Eye (tissue), 1 donor: ENCODE measurements around the gene RSF1.
"Not testable (repeated sequence)": the region's sequence is repeated elsewhere in the genome, so short reads cannot be mapped to it uniquely, and the experiment has no call there.

ENCODE experiments used
- DNase-seq: peaks from one replicate; pipeline ENCODE4 v3.0.0-alpha.2; 2015

The RSF1 gene

DNA sequence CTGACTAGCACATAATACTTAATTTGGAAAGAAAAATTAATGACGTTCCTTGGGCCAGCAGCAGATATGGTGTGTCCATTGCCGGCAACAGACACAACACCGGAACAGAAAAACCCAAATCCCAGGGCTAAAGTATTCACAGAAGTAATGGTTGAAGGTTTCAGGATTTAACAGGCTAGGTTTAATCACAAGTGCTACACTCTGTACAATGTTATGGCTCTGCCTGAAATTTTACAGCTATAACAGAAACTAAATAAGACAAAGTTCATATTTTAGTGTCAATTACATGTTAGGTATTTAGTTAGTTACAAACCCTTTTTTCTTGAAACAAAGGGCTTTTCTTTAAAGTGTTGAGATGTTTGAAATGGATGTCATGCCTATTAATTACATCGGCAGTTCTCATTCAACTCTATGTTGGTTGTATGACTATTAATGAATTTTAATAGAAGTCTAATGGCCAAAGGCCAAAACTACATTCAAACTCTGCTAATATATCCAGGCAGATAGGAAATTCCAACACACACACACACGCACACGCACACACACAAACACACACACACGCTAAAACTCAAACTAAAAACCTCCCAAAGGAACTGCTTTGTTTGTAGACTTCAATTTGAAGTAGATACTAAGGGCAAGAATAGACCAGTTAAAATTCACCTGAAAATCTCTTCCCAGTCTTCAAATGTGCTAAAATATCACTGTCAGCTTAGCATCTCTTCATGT lies 155.1 kb downstream of the RSF1 start:
- DNase-seq = no peak

DNA sequence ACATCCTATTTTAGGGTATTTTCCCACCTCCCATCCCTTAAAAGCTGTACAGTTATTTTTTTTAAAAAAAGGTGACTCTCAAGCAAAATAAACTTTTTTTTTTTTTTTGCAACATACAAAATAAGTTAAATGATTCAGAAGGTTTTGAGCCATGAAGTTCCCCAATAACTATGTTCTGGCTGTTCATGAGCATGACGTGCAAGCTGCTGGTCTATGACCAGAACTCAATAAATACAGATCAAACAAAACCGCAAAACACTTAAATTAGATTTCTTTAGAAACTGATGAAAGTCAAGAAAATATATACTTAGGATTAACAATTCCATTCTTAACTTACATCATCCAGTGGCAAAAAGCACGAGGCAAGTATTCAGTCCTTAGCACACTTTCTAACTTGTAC lies 158.9 kb downstream of the RSF1 start:
- DNase-seq = no peak

DNA sequence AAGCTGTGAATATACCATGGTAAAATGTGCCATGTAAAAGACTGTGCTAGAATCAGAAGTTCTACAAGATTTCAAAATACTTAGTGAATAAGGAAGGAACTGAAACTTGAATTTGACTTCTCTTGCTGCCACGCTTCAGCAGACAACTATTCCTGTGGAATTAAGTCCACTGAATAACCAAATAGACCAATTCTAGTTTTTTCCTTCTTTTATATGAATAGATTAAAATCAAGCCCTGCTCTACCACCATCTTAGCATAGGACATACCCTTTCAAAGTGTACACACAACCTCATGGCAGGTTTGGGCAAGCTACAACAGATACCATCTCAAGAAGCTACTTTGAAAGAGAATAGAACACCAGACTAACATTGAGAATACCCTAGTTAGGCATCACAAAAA lies 159.6 kb downstream of the RSF1 start:
- no peak for DNase-seq

DNA sequence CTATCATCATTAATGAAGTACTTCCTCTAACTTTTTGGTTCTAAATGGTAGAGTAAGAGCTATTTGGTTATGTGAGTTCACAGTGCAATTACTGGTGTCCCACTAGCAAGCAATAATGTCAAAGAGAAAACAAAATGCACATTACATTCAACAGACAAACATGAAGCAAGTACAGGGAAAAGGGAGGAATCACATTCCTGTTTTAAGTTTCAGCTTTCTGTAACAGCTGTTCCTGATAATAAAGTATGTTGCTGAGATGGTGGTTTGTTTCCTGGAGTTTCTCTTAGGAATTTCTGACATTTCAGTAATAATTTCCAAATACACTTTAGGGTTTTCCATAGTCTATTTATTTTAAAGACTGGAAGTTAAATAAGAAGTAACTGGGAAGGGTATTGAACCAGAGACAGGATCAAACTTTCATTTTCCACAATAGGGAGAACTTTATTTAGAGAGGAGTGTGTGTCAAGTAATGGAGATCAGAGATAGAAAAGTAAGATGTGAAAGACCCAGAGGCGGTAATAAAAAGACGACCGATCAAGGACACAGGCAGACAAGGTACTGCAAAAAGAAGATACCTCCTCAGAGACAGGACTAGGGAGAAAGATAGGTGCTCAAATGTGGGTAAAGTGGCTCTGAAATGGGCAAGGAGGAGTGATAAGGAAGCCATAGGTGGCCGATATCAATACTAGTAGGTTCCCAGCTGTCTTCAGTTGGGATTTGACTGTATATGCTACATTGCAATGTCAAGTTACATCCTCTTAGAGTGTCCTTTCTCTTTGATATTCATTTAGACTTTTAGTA lies 162.1 kb downstream of the RSF1 start:
- DNase-seq = peak; percentile 31

DNA sequence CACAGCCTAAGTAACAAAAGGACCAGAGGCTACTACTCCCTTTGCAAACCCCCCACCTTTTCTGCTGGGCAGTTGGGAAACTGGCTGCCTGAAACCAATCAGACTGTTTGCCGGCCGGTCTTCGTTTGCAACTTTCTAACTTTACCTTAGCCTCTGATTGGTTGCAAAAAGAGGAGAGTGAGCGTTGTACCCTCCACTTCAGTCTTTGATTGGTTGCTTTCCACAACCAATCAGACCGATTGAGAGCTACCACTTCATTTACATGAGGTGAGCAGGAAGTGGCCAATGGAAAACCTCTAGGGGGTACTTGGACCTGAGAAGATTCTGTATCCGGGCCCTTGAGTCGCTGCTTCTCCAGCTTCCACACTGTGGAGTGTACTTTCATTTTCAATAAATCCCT lies 164.2 kb downstream of the RSF1 start:
- DNase-seq = no peak

DNA sequence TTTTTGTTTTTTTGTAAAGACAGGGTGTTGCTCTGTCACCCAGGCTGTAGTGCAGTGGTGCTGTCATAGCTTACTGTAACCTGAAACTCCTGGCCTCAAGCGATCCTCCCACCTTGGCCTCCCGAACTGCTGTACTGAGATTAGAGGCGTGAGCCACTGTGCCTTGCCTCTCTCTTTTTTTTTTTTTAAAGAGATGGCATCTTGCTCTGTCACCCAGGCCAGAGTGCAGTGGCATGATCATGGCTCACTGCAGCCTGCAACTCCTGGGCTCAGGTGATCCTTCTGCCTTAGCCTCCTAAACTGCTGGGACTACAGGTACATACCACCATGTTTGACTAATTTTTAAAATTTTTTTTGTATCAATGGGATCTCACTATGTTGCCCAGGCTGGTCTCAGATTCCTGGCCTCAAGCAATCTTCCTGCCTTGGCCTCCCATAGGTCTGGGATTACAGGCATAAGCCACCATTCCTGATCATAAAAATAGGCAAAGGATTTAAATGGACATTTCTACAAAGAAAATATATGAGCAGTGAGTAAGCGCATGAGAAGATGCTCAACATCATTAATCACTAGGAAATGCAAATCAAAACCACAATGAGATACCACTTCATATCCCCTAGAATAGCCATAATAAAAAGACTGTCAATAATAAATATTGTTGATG lies 165.6 kb downstream of the RSF1 start:
- DNase-seq = no peak

DNA sequence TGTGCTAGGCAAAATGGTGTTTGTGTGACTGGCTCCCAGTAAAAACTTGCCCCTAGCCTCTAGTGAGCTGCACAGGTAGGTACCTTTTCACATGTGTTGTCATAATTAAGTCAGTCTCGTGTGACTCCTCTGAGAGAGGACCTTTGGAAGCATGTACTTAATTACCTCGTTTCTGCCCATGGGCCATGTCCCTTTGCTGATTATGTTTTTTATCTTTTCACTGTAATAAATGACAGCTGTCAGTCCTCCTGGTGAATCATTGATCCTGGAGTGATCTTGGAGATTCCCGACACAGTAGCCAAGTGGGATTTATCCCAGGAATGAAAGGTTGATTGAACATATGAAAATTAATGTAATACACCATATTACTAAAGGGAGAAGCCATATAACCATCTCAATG lies 170.4 kb downstream of the RSF1 start:
- DNase-seq = no peak

DNA sequence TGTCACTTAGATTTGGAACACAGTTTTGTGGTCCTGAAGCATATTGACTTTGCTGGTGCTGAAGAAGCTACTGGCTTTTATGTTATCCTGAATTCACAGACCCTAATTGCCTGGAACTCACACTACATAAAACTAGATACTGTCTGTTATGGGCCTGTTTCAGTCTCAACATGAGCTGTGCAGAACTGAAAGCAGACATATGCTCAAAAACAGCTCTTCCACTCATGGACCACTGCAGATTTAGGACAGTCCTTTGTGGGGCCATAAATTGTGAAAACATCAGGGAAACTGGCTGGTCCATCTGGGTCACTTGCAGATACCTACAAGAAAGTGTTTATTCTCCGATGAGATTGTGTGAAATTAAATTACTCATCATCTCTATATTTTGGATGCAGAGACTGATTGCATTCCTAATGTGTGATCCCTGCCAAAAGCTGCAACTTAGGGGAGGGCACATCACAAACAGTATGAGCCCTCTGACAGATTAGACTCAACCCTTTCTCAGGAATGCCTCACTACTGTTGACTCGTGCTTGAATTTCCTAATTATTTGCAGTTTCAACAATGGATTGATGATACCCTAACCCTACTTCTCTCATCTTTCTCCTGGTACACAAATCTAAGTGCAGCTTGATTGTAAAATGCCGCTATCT lies 172.7 kb downstream of the RSF1 start:
- peak; percentile 9 for DNase-seq

DNA sequence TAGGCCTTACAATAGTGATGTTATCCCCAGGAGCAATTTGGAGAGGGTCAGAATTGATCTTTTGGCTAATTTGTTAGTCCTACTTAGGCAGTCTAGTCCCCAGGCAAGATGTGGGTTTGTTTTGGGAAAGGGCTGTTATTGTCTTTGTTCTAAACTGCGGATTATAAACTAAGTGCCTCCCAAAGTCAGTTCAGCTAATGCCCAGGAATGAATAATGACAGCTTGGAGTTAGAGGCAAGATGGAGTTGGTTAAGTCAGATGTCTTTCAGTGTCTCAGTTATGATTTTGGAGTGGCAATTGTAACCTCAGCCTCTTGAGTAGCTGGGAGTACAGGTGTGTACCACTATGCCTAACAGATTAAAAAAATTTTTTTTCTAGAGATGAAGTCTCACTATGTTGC lies 175.6 kb downstream of the RSF1 start:
- DNase-seq = no peak

DNA sequence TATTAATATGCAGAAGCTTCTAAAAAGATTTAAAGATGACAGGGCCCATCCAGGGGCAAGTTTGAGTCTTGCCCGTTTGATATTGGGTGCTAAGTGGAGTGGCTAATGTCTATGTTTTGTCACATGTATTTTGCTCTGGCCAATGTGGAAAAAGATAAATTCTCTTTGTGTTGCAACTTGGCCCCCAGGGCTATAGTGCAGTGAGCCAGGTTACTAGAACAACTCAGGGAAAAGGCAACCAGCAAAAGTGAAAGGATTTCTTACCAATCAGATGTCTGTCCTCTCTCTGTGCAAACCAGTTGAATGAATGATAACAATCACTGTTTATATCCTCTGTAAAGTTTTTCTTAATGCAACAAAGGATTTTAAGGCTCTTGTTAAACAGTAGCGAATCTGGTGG lies 178.3 kb downstream of the RSF1 start:
- no peak for DNase-seq

DNA sequence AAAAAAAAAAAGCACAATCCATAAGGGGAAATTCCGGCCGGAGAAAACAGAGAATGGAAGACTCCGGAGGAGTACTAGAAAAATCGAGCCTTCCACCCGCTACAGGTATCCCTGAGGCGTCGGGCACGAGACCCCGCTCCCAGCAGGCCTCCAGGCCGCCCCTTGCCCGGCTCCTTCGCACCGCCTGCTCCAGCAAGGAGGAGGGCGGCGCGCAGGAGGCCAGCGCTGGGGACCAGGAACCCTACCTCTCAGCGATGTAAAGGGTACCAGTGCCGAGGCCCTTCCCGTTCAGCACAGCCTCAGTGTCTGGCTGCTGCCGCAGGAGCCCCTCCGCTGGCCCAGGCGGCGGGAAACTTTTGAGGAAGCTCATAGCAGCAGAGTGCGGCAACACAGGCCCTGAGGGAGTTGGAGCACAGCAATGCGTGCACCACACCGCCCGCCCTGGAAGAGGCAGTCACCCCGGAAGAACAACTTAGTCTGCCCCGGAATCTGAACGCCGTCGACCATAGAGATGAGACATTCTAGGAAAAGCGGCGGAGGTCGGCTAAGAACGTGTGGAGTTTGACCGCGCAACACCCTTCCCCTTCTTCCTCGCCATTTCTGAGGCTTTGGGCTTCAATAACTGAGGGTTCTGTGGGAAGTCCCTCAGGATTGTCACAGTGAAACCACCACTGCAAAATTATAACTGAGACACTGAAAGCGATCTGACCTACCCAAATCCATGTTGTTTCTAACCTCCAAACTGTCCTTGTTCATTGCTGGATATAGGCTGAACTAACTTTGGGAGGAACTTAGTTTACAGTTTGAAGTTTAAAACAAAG lies 183.0 kb downstream of the RSF1 start, which contains the start of gene CLNS1A:
Gene CLNS1A, minus strand, starts transcription at position 450 of the 821 bp plus-strand sequence. Its CDS starts 80 bp downstream, at position 370.
- DNase-seq = peak; percentile 96

DNA sequence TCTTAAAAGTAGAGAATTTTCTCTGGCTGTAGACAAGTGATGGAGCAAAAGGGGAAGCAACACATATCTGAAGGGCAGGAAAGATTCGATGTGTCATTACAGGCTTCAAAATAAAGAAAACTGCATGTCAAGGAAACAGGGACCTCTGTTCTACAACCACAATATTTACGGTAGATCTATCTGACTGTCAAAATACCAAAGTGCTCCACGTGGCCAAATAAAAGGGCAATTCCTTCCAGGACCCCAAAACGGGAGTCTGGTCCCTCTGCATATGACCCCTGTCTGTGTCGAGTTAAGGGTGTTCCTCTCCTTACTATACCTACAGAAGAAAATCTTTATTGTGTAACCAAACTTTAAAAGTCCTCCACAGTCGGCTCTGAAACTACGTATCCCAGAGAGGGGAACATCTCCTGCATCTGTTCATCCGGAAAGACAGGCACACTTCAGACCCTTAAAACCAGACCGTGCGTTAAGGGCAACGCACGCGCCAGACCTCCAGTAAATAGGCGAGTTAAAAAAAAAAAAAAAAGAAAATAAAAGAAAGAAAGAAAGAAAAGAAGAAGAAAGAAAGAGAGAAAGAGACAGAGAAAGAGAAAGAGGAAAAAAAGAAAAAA lies 183.7 kb downstream of the RSF1 start:
- DNase-seq = peak; percentile 28

DNA sequence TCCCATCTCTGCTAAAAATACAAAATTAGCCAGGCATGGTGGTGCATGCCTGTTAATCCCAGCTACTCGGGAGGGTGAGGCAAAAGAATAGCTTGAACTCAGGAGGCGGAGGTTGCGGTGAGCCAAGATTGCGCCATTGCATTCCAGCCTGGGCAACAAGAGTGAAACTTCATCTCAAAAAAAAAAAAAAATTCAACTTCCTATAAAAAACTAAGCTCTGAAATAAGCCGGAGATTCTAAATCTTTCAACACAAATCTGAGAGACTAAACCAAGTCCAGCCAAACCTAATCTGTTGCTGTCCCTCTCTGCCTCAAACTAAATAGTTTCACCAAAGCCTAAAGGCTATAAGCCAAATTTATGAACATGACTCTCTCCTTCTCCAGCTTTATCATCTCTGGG lies 186.6 kb downstream of the RSF1 start:
- DNase-seq = not testable (repeated sequence)

DNA sequence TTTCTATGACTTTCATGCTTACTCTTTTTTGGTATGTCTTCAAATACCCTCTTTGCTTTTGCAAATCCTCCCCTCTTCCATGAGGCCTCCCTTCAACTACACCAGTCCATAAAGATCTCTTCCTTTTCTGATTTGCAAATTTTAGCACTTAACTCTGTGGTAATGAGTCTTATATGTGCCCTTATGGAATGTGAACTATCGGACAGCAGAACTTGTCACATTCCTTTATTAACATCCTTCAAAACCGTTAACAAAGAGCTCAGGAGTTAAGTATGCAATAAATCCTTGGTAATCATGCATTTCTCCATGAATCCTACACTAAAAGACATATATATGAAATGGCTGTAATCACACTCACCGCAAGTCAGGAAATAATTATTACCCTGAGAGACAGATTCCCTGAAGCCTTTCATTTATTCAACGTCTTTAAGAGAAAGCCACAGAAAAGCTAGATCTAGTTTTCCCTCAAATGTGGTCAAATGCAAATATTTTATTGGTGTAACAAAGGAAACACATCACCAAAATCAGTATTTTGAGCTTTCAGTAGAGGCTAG lies 190.3 kb downstream of the RSF1 start:
- peak; percentile 11 for DNase-seq

DNA sequence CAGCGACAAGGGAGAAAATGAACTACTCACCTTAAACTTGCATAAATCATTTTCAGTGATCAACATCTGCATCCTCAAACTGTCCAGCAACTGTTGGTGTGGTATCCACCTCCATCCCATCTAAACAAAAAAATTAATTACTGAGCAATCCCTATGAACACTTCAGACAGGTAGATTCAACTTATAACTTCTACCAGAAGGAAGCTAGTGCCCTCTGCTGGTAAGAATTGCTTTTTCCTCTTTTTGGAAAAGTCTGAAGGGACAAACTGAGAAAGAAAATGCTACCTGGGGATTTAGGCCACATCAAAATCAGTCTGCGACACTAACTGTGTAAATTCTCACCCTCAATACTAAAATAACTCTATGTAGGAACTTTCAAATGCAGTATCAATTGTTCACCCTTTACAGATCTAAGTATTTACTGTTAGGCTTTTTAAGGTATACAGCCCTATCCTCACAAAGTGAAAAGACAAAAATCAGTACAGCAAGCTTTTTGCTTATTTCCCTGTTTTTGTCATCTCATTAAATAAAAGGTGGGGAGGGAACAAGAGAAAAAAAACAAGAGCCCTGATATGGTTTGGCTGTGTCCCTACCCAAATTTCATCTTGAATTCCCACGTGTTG lies 200.8 kb downstream of the RSF1 start:
- DNase-seq = peak; percentile 78

DNA sequence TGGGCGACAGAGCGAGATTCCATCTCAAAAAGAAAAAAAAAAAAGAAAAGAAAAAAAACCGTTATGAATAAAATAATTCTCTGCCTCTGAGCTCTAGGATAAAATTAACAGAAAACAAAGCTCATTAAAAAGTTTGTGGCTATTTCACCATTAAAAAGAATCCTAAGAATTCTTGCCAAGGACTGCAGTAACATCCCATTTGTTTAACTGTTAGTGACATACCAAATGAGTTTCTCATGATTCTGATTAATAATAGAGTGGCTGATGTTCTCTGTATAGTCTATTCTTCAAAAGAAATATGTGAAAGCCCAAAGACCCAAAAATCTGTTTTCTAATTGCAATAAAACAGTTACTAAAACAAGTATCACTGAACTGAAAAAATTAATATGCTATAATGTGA lies 202.6 kb downstream of the RSF1 start:
- DNase-seq = no peak

DNA sequence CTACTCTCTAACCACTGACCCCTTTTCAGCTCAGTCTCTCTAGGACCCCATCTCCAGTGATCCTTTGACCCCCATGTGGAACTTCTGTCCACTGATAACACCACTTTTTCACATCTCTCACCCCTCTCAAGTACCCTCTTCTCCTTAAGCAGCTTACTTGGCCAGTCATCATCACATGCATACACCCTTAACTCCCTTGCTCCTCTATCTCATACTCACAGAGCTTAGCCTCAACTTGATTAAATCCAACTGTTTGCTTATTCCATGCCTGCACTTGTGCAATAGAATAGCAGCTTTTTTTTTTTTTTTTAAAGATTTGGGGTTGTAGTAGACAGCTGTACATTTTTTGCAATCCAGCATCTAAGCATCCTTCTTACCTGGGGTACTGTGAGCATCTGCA lies 208.6 kb downstream of the RSF1 start:
- DNase-seq = no peak
